Measurements from ENCODE around the gene XRCC4. TPM values are rescaled to one million over a fixed set of nuclear protein-coding genes. Genes with fewer than 3 reads are reported as not detected.

XRCC4 gene
- polyA plus RNA-seq, 1 of the 3 experiments (the other 2 are of a cell fraction), result 1.8 TPM

DNA sequence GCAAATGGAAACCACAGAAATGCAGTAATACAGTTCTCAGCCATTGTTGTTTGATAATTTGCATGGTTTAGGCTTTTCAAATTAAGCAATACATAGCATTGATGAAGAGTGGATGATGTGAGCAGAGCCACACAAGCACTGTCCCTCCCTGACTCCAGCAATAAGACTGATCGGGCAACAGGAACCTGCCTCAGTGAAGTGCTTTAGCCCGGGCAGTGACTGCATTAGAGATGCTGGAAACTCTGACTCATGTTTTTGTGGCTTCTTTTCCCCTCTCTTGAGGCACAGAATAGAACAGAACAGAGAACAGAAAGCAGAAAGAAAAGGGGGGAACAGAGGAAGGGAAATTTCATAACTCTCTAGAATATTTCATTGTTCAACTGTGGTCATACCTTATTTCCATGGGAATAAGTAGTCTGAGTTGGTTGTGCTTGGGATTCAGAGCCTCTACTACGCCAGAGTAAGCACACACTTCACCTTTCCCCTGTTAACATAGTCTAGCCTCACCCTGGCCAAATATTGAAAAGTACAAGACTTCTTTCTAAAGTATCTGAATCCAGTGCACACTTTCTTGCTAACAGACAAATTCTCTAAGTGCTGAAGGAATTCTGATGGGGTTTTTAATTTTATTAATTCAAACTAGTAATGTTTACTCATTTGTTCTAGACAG lies 229.4 kb downstream of the XRCC4 start (continued):
- TF ChIP-seq, protein P1, sequence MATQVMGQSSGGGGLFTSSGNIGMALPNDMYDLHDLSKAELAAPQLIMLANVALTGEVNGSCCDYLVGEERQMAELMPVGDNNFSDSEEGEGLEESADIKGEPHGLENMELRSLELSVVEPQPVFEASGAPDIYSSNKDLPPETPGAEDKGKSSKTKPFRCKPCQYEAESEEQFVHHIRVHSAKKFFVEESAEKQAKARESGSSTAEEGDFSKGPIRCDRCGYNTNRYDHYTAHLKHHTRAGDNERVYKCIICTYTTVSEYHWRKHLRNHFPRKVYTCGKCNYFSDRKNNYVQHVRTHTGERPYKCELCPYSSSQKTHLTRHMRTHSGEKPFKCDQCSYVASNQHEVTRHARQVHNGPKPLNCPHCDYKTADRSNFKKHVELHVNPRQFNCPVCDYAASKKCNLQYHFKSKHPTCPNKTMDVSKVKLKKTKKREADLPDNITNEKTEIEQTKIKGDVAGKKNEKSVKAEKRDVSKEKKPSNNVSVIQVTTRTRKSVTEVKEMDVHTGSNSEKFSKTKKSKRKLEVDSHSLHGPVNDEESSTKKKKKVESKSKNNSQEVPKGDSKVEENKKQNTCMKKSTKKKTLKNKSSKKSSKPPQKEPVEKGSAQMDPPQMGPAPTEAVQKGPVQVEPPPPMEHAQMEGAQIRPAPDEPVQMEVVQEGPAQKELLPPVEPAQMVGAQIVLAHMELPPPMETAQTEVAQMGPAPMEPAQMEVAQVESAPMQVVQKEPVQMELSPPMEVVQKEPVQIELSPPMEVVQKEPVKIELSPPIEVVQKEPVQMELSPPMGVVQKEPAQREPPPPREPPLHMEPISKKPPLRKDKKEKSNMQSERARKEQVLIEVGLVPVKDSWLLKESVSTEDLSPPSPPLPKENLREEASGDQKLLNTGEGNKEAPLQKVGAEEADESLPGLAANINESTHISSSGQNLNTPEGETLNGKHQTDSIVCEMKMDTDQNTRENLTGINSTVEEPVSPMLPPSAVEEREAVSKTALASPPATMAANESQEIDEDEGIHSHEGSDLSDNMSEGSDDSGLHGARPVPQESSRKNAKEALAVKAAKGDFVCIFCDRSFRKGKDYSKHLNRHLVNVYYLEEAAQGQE (IDR thresholded peaks at IDR 0.05; ENCODE audit: low read depth, low read length), result no peak
- TF ChIP-seq JUND (IDR thresholded peaks at IDR 0.05) (peak; percentile 67), ELF1 (IDR thresholded peaks at IDR 0.05) (no peak), GABPA (IDR thresholded peaks at IDR 0.05; ENCODE audit: low read depth) (no peak), MEF2A (IDR thresholded peaks at IDR 0.05; ENCODE audit: borderline replicate concordance, low read depth) (no peak), FOXM1 (IDR thresholded peaks at IDR 0.05; ENCODE audit: low read depth) (no peak), EZH2phosphoT487 (IDR thresholded peaks at IDR 0.05; ENCODE audit: borderline replicate concordance, low read depth) (no peak), RFX5 (IDR thresholded peaks at IDR 0.05; ENCODE audit: low read length) (no peak), EP300 (IDR thresholded peaks at IDR 0.05; ENCODE audit: borderline replicate concordance in 1 of 2, low read depth in 1 of 2, low read length in 1 of 2) (peak in 1 of 2 experiments; percentile 43; a peak in 1 of 4 replicates), MXI1 (IDR thresholded peaks at IDR 0.05; ENCODE audit: low read depth, low read length) (no peak), SMC3 (IDR thresholded peaks at IDR 0.05; ENCODE audit: low read depth, low read length) (no peak), RCOR1 (IDR thresholded peaks at IDR 0.05; ENCODE audit: low read length) (no peak), FOXJ3 (CRISPR knock-in tag; IDR thresholded peaks at IDR 0.05) (no peak), RAD21 (IDR thresholded peaks at IDR 0.05; ENCODE audit: low read length) (no peak)
- TF ChIP-seq, protein P2, sequence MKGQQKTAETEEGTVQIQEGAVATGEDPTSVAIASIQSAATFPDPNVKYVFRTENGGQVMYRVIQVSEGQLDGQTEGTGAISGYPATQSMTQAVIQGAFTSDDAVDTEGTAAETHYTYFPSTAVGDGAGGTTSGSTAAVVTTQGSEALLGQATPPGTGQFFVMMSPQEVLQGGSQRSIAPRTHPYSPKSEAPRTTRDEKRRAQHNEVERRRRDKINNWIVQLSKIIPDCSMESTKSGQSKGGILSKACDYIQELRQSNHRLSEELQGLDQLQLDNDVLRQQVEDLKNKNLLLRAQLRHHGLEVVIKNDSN (IDR thresholded peaks at IDR 0.05; ENCODE audit: borderline replicate concordance, low read depth), result no peak
- TF ChIP-seq, protein P3, sequence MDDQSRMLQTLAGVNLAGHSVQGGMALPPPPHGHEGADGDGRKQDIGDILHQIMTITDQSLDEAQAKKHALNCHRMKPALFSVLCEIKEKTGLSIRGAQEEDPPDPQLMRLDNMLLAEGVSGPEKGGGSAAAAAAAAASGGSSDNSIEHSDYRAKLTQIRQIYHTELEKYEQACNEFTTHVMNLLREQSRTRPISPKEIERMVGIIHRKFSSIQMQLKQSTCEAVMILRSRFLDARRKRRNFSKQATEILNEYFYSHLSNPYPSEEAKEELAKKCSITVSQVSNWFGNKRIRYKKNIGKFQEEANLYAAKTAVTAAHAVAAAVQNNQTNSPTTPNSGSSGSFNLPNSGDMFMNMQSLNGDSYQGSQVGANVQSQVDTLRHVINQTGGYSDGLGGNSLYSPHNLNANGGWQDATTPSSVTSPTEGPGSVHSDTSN (IDR thresholded peaks at IDR 0.05), result no peak
- TF ChIP-seq, protein P4, sequence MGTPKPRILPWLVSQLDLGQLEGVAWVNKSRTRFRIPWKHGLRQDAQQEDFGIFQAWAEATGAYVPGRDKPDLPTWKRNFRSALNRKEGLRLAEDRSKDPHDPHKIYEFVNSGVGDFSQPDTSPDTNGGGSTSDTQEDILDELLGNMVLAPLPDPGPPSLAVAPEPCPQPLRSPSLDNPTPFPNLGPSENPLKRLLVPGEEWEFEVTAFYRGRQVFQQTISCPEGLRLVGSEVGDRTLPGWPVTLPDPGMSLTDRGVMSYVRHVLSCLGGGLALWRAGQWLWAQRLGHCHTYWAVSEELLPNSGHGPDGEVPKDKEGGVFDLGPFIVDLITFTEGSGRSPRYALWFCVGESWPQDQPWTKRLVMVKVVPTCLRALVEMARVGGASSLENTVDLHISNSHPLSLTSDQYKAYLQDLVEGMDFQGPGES (IDR thresholded peaks at IDR 0.05; ENCODE audit: low read depth, low read length), result no peak
- TF ChIP-seq, protein P5, sequence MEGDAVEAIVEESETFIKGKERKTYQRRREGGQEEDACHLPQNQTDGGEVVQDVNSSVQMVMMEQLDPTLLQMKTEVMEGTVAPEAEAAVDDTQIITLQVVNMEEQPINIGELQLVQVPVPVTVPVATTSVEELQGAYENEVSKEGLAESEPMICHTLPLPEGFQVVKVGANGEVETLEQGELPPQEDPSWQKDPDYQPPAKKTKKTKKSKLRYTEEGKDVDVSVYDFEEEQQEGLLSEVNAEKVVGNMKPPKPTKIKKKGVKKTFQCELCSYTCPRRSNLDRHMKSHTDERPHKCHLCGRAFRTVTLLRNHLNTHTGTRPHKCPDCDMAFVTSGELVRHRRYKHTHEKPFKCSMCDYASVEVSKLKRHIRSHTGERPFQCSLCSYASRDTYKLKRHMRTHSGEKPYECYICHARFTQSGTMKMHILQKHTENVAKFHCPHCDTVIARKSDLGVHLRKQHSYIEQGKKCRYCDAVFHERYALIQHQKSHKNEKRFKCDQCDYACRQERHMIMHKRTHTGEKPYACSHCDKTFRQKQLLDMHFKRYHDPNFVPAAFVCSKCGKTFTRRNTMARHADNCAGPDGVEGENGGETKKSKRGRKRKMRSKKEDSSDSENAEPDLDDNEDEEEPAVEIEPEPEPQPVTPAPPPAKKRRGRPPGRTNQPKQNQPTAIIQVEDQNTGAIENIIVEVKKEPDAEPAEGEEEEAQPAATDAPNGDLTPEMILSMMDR (IDR thresholded peaks at IDR 0.05), result no peak
